ENCODE data around the gene MCMBP.
A peak's percentile ranks its signal among the peaks of the same experiment; 100 is the strongest.

Gene MCMBP

DNA sequence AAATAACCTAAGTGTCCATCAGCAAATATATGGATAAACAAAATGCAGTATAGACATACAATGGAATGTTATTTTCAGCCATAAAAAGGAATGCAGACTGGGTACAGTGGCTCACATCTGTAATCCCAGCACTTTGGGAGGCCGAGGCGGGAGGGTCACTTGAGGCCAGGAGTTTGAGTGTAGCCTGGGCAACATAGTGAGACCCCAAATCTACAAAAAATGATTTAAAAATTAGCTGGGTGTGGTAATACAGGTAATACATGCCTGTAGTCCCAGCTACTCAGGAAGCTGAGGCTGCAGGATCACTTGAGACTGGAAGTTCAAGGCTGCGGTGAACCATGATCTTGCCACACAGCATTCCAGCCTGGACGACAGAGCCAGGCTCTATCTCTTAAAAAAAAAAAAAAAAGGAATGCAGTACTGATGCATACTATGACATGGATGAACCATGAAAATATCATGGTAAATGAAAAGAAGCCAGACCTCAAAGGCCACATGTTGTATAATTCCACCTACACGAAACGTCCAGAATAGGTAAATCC is 6.9 kb downstream of the MCMBP start:
- no peaks in the 10 kb centered on the region for H3K27me3 ChIP-seq
- no peak overlapping the region for H3K4me3 ChIP-seq (ENCODE audit: low read depth in 1 of 2, low read length in 1 of 2)
- no peaks in the 10 kb centered on the region for H3K9me3 ChIP-seq
- H3K27ac ChIP-seq: no peak overlapping the region
- no peaks in the 10 kb centered on the region for H3K36me3 ChIP-seq
- TF ChIP-seq CTCF (IDR thresholded peaks at IDR 0.05): no peak
- peaks cover 33 to 51% of the 10 kb centered on the region in 2 experiments for H3K4me1 ChIP-seq (ENCODE audit: control insufficient read depth in 1 of 2, insufficient read depth in 1 of 2, low read depth in 1 of 2, low read length in 1 of 2)

- H3K4me1 ChIP-seq (ENCODE audit: control insufficient read depth in 1 of 2, insufficient read depth in 1 of 2, low read depth in 1 of 2, low read length in 1 of 2): peaks cover 29 to 46% of the 10 kb centered on the region in 2 experiments
These were observed 8.6 kb downstream of the MCMBP start for GRCh38 chr10:119863951-119864565.

GRCh38 chr10:119862524-119862923 is 10.1 kb downstream of the MCMBP start:
- Histone ChIP-seq H3K27me3 (no peaks in the 10 kb centered on the region), H3K4me3 (ENCODE audit: low read depth in 1 of 2, low read length in 1 of 2) (no peak overlapping the region), H3K36me3 (peaks cover 8% of the 10 kb centered on the region), H3K9me3 (no peaks in the 10 kb centered on the region), H3K27ac (peak overlapping the region; percentile 18), H3K4me1 (ENCODE audit: control insufficient read depth in 1 of 2, insufficient read depth in 1 of 2, low read depth in 1 of 2, low read length in 1 of 2) (peaks cover 26 to 31% of the 10 kb centered on the region in 2 experiments)
- no peak for TF ChIP-seq CTCF (IDR thresholded peaks at IDR 0.05)

More at GRCh38 chr10:119863951-119864565, 8.6 kb downstream of the MCMBP start:
- no peak for TF ChIP-seq CTCF (IDR thresholded peaks at IDR 0.05)
- H3K9me3 ChIP-seq: no peaks in the 10 kb centered on the region
- H3K27ac ChIP-seq: peak overlapping the region; percentile 71
- H3K4me3 ChIP-seq (ENCODE audit: low read depth in 1 of 2, low read length in 1 of 2): no peak overlapping the region
- H3K27me3 ChIP-seq: no peaks in the 10 kb centered on the region
- H3K36me3 ChIP-seq: no peaks in the 10 kb centered on the region

DNA sequence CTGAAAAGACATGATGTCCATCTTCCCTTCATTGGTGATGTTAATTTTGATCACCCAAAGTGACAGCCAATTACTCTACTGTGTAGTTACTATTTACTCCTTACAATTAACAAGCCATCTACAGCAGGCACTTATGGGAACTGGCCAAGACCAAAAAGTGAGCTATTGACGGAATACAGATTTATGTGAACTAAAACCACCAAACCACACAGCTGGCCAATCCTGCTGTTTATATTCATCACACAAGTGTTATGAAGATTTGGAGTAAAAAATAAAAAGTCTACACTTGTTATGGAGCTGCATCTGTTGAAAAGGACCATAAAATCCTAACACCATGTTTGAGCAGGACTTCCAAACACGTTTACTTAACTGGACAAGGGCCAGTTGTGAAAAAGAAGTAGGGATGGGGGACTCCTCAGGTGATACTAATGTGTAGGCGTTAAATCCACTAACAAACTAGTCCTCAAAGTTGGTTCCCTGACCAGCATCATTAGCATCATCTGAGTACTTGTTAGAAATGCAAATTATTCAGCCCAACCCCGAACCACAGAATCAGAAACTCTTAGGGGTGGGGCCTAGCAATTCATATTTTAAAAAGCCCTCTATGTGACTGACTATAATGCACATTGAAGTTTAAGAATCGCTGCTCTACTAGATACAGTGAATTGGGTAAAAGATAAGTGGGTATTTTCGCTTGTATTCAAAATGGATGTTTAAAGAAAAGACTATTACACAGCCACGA is 11.6 kb downstream of the MCMBP start:
- Histone ChIP-seq H3K36me3 (peaks cover 17% of the 10 kb centered on the region), H3K27me3 (no peaks in the 10 kb centered on the region), H3K4me1 (ENCODE audit: control insufficient read depth in 1 of 2, insufficient read depth in 1 of 2, low read depth in 1 of 2, low read length in 1 of 2) (peaks cover 26 to 28% of the 10 kb centered on the region in 2 experiments), H3K4me3 (ENCODE audit: low read depth in 1 of 2, low read length in 1 of 2) (no peak overlapping the region), H3K27ac (peak overlapping the region; percentile 32), H3K9me3 (no peaks in the 10 kb centered on the region)
- TF ChIP-seq CTCF (IDR thresholded peaks at IDR 0.05): no peak

DNA sequence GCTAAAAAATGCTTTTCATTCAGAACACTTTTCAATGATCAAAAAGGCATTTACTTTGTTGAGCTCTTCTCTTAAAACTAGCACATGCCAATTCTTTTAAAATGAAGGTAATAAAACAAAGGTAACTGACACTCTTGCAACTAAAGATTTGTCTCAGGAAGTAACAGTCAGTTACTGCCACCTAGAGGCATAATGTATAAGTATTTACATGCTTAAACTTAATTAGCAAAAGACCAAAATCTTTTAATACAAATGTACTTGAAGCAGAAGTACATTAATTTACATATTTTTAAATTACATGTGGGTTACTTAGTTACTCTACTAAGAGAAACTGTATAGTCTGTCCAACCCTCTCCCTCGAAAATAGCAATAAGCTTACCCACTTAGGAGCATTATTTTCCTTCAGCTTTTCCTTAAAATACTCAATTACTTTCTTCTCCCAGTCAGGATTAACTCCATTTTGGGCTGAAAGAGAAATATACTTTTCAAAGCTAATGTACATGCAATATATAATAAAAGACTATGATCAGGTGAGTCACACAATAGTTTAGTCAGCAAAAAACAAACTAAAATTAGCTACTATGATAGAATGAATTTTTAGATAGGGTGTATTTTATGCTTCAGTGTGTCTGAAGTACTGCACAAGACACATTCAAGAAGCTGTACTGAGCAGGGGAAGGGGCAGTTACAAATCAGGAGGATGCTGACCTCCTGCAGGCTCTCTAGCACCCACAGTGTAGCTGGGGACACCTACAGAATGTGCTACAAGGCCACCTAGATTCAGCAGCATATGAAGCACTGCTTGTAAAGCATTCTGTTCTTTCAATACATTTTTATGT is 13.0 kb downstream of the MCMBP start:
- Histone ChIP-seq H3K36me3 (peaks cover 22% of the 10 kb centered on the region), H3K27me3 (no peaks in the 10 kb centered on the region), H3K4me1 (ENCODE audit: control insufficient read depth in 1 of 2, insufficient read depth in 1 of 2, low read depth in 1 of 2, low read length in 1 of 2) (peaks cover 19 to 21% of the 10 kb centered on the region in 2 experiments), H3K4me3 (ENCODE audit: low read depth in 1 of 2, low read length in 1 of 2) (no peak overlapping the region), H3K9me3 (no peaks in the 10 kb centered on the region), H3K27ac (peak overlapping the region; percentile 32)
- peak; percentile 56 for TF ChIP-seq CTCF (IDR thresholded peaks at IDR 0.05)

All from neutrophil (primary cell).